Measurements from ENCODE around the gene TLE4. TPM values are rescaled to one million over a fixed set of nuclear protein-coding genes. Genes with fewer than 3 reads are reported as not detected.

The TLE4 gene
- polyA plus RNA-seq, 2 of the 4 experiments (the other 2 are of a cell fraction), result 14.3 to 23.1 TPM

- TF ChIP-seq HOXB13 (CRISPR knock-in tag; IDR thresholded peaks at IDR 0.05; ENCODE audit: low read depth), result no peak
- no peak for TF ChIP-seq ZFP36 (IDR thresholded peaks at IDR 0.05; ENCODE audit: borderline replicate concordance, partially characterized antibody)
- no peak for TF ChIP-seq PHF8 (IDR thresholded peaks at IDR 0.05; ENCODE audit: borderline replicate concordance, low read depth)
- TF ChIP-seq GATA3 (IDR thresholded peaks at IDR 0.05; ENCODE audit: borderline replicate concordance), result no peak
- no peak for TF ChIP-seq ZC3H11A (IDR thresholded peaks at IDR 0.05)
- TF ChIP-seq POLR2A (IDR thresholded peaks at IDR 0.05; ENCODE audit: low read length), result no peak
These were observed 197.9 kb downstream of the TLE4 start (continued) for GRCh38 chr9:79769476-79770275.

- Histone ChIP-seq H3K9me3 (no peaks in the 10 kb centered on the region), H3K27ac (no peak overlapping the region), H3K4me3 (no peak overlapping the region), H3K4me2 (no peak overlapping the region), H3K4me1 (no peaks in the 10 kb centered on the region)
- no peak for FAIRE-seq
- ChIA-PET CTCF (interaction anchor here (1.0 to 1.2 kb wide), 3 partner anchors 46 to 248 kb away, joined by 3 to 6 read pairs (median 3); no protein-coding TSS in a partner anchor), POLR2A (no interaction called here)
- no peak for TF ChIP-seq CBX2 (IDR thresholded peaks at IDR 0.05; ENCODE audit: borderline replicate concordance, low read depth)
- WGBS (ENCODE audit: missing lambda C conversion rate), result 0% methylated on average over 1 of the region's 1 CpG
- no peak for DNase-seq (ENCODE audit: low read depth in 1 of 2, low spot score in 1 of 2)
- ATAC-seq, result no peak
These were observed 202.6 kb downstream of the TLE4 start for GRCh38 chr9:79774356-79774755.

Data from A549 (cell line).